ENCODE measurements around the gene SIRPA.

- TF ChIP-seq CTCF (IDR thresholded peaks at IDR 0.05; ENCODE audit: control extremely low read depth in 1 of 3, insufficient read depth in 1 of 3, low read depth in 1 of 3, low read length in 3 of 3) = no peak
- no peak for TF ChIP-seq ZNF274 (IDR thresholded peaks at IDR 0.05; ENCODE audit: borderline replicate concordance, extremely low read depth, low read length)
- no peak for TF ChIP-seq RNF2 (IDR thresholded peaks at IDR 0.05; ENCODE audit: borderline replicate concordance, low read depth, low read length, missing control alignments, poor library complexity, severe bottlenecking)
- no peak for TF ChIP-seq EP300 (IDR thresholded peaks at IDR 0.05; ENCODE audit: borderline replicate concordance in 1 of 2, low read depth in 2 of 2, low read length in 2 of 2)
- TF ChIP-seq POLR2A (IDR thresholded peaks at IDR 0.05; ENCODE audit: control extremely low read depth in 1 of 2, low read depth in 2 of 2, low read length in 2 of 2) = no peak
- no peak for TF ChIP-seq MAX (IDR thresholded peaks at IDR 0.05)
- TF ChIP-seq, protein P1, sequence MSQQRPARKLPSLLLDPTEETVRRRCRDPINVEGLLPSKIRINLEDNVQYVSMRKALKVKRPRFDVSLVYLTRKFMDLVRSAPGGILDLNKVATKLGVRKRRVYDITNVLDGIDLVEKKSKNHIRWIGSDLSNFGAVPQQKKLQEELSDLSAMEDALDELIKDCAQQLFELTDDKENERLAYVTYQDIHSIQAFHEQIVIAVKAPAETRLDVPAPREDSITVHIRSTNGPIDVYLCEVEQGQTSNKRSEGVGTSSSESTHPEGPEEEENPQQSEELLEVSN (IDR thresholded peaks at IDR 0.05) = no peak
Measured at GRCh38 chr20:1845701-1846100, 49.5 kb upstream of the SIRPA start.
